Tibial nerve (tissue), 4 donors: ENCODE data around the gene VPS35. TPM values are rescaled to one million over a fixed set of nuclear protein-coding genes. Genes with fewer than 3 reads are reported as not detected.

Experiments
- DNase-seq, 2 donors: peaks; one replicate each; pipeline ENCODE4 v3.0.0-alpha.2; 2019; ENCODE audit warnings: low spot score in 2 of 2
- H3K27ac ChIP-seq, 4 donors: fragments of 200-600 bp; sonication (generic) in 3 of 4; one replicate each; pipeline ENCODE4 v1.5.1; 2017 to 2019; ENCODE audit warnings: mild to moderate bottlenecking in 1 of 4
- H3K27me3 ChIP-seq, 2 donors: fragments of 200-600 bp; sonication (generic) in 1 of 2; one replicate each; pipeline versions ENCODE4 v1.5.1 to v1.6.0; 2017 to 2019
- H3K36me3 ChIP-seq, 3 donors: fragments of 200-600 bp; sonication (generic); one replicate each; pipeline ENCODE4 v1.5.1; 2018 to 2019
- H3K4me1 ChIP-seq, 4 donors: fragments of 200-600 bp; sonication (generic) in 3 of 4; one replicate each; pipeline ENCODE4 v1.5.1; 2017 to 2019
- H3K4me3 ChIP-seq, 4 donors: fragments of 200-600 bp; sonication (generic) in 3 of 4; one replicate each; pipeline ENCODE4 v1.5.1; 2017 to 2019; ENCODE audit warnings: mild to moderate bottlenecking in 1 of 4, moderate library complexity in 1 of 4
- H3K9me3 ChIP-seq, 4 donors: fragments of 200-600 bp; sonication (generic) in 3 of 4; one replicate each; pipeline ENCODE4 v1.5.1; 2017 to 2019
- CTCF ChIP-seq, 5 experiments: fragments of 200-600 bp in 3 of 5; fragments of 450-650 bp in 2 of 5; sonication (generic) in 3 of 5; IDR thresholded peaks; one replicate each; pipeline ENCODE4 v1.5.1; 2016 to 2019; ENCODE audit warnings: antibody characterized with exemption in 5 of 5, mild to moderate bottlenecking in 3 of 5, moderate library complexity in 2 of 5
- EP300 ChIP-seq, 2 donors: sonication (generic); formaldehyde crosslinking; IDR thresholded peaks; one replicate each; pipeline ENCODE4 v1.6.1; 2017; ENCODE audit warnings: antibody characterized with exemption in 2 of 2, mild to moderate bottlenecking in 1 of 2
- POLR2A ChIP-seq, 2 donors: fragments of 450-650 bp; IDR thresholded peaks; one replicate each; pipeline ENCODE4 v1.6.1; 2017; ENCODE audit warnings: antibody characterized with exemption in 2 of 2, mild to moderate bottlenecking in 2 of 2, moderate library complexity in 2 of 2
- WGBS, 2 donors: methylation state at CpG; one replicate each; pipeline ENCODE4 v1.1.5; 2018; 5-methylcytosine and 5-hydroxymethylcytosine counted together
- total RNA-seq, 4 donors: library from RNA; depleted of rRNA; stranded (reverse); fragments of >200 nt; gene quantifications; one replicate each; pipeline ENCODE4 v1.1.0, GENCODE V29; 2016

VPS35 gene
- total RNA-seq, 4 donors from 2014 or later, result 26.1 to 54.4 (median 40.0) TPM

- TF ChIP-seq CTCF (IDR thresholded peaks at IDR 0.05) (no peak), EP300 (IDR thresholded peaks at IDR 0.05) (peak in 1 of 2 donors; percentile 11)
- Histone ChIP-seq H3K27ac (no peak overlapping the region), H3K36me3 (no peaks in the 10 kb centered on the region), H3K9me3 (no peaks in the 10 kb centered on the region), H3K4me1 (no peaks in the 10 kb centered on the region), H3K27me3 (no peaks in the 10 kb centered on the region), H3K4me3 (no peak overlapping the region)
- WGBS, 2 donors, result 67 to 70% methylated on average over 9 to 10 of the region's 10 CpGs
- DNase-seq, result peak in 1 of 2 donors; percentile 27
Observed at GRCh38 chr16:46711106-46712058, 22.4 kb upstream of the VPS35 start.

GRCh38 chr16:46709469-46710005 lies 20.6 kb upstream of the VPS35 start:
- Histone ChIP-seq H3K4me1 (no peaks in the 10 kb centered on the region), H3K4me3 (no peak overlapping the region), H3K27me3 (no peaks in the 10 kb centered on the region), H3K9me3 (no peaks in the 10 kb centered on the region), H3K27ac (no peak overlapping the region), H3K36me3 (no peaks in the 10 kb centered on the region)
- WGBS, 2 donors, result 33 to 35% methylated on average over 3 of the region's 3 CpGs
- TF ChIP-seq POLR2A (IDR thresholded peaks at IDR 0.05), result no peak
- TF ChIP-seq CTCF (IDR thresholded peaks at IDR 0.05), result no peak
- TF ChIP-seq EP300 (IDR thresholded peaks at IDR 0.05), result no peak
- no peak for DNase-seq

GRCh38 chr16:46706642-46707041 lies 17.7 kb upstream of the VPS35 start:
- Histone ChIP-seq H3K4me1 (no peaks in the 10 kb centered on the region), H3K4me3 (no peak overlapping the region), H3K27me3 (no peaks in the 10 kb centered on the region), H3K36me3 (no peaks in the 10 kb centered on the region), H3K9me3 (no peaks in the 10 kb centered on the region), H3K27ac (no peak overlapping the region)
- no peak for DNase-seq
- WGBS, 2 donors, result 0% methylated on average over 1 of the region's 1 CpG
- TF ChIP-seq CTCF (IDR thresholded peaks at IDR 0.05) (no peak), EP300 (IDR thresholded peaks at IDR 0.05) (no peak), POLR2A (IDR thresholded peaks at IDR 0.05) (no peak)

GRCh38 chr16:46702030-46702429 lies 13.1 kb upstream of the VPS35 start:
- no peaks in the 10 kb centered on the region for H3K4me1 ChIP-seq
- H3K27ac ChIP-seq, result no peak overlapping the region
- DNase-seq, result no peak
- WGBS, 2 donors, result 90 to 95% methylated on average over 2 of the region's 2 CpGs
- no peaks in the 10 kb centered on the region for H3K9me3 ChIP-seq
- TF ChIP-seq CTCF (IDR thresholded peaks at IDR 0.05) (no peak), EP300 (IDR thresholded peaks at IDR 0.05) (no peak), POLR2A (IDR thresholded peaks at IDR 0.05) (no peak)
- no peak overlapping the region for H3K4me3 ChIP-seq
- no peaks in the 10 kb centered on the region for H3K36me3 ChIP-seq
- no peaks in the 10 kb centered on the region for H3K27me3 ChIP-seq

- TF ChIP-seq CTCF (IDR thresholded peaks at IDR 0.05) (no peak), EP300 (IDR thresholded peaks at IDR 0.05) (no peak), POLR2A (IDR thresholded peaks at IDR 0.05) (no peak)
- no peaks in the 10 kb centered on the region for H3K36me3 ChIP-seq
- no peaks in the 10 kb centered on the region for H3K4me1 ChIP-seq
- no peak for DNase-seq
- no peak overlapping the region for H3K4me3 ChIP-seq
- H3K9me3 ChIP-seq, result no peaks in the 10 kb centered on the region
- WGBS, 2 donors, result 92 to 93% methylated on average over 4 of the region's 4 CpGs
- no peak overlapping the region for H3K27ac ChIP-seq
- H3K27me3 ChIP-seq, result no peaks in the 10 kb centered on the region
Observed at GRCh38 chr16:46701615-46702014, 12.6 kb upstream of the VPS35 start.
